GM12878 (cell line): ENCODE data around the gene DCBLD1. TPM values are rescaled to one million over a fixed set of nuclear protein-coding genes. Genes with fewer than 3 reads are reported as not detected.

ENCODE experiments used
- ATAC-seq: fragments of 200-7000 bp; cut with Tn5 transposase; 3 replicates; pipeline ENCODE4 v1.9.1; 2020; ENCODE audit warnings: mild to moderate bottlenecking, moderate library complexity
- BruUV-seq: library from RNA; stranded (reverse); fragments of 400-500 nt; replicated peaks from 2 replicates; lab custom pipeline; 2021; lab: Mats Ljungman, UMichigan
- CTCF ChIA-PET: fragments of 300-600 bp; sonication (Branson Sonifier 250); formaldehyde crosslinking; extraction: SDS; loops from one replicate; lab custom pipeline; 2021; ENCODE audit warnings: inconsistent platforms; lab: Yijun Ruan, JAX
- POLR2A ChIA-PET: fragments of 350-600 bp; formaldehyde crosslinking; extraction: SDS; loops from one replicate; lab custom pipeline; 2021; ENCODE audit warnings: inconsistent platforms; lab: Charles Lee
- RAD21 ChIA-PET: fragments of 300-600 bp; sonication (Branson Sonifier 250); formaldehyde crosslinking; loops from one replicate; lab custom pipeline; 2023; ENCODE audit warnings: antibody characterized with exemption; ENCODE audit not compliant: unreplicated experiment; lab: Charles Lee
- SMC1A ChIA-PET: fragments of 300-600 bp; sonication (Branson Sonifier 250); formaldehyde crosslinking; loops from one replicate; lab custom pipeline; 2023; ENCODE audit not compliant: unreplicated experiment, uncharacterized antibody; lab: Charles Lee
- DNase-seq: peaks from one replicate; pipeline ENCODE4 v3.0.0-alpha.2; 2011; ENCODE audit warnings: low read depth, low spot score
- FAIRE-seq: peaks from 3 replicates; lab custom pipeline; 2011; peaks lifted over from hg19 to GRCh38; lab: Jason Lieb, UNC
- H2AFZ ChIP-seq: 2 replicates; pipeline ENCODE4 v1.6.0; 2011; ENCODE audit warnings: low read depth, low read length, control low read depth; ENCODE audit not compliant: control insufficient read depth
- H3K27ac ChIP-seq: 2 replicates; pipeline ENCODE4 v1.5.1; 2011; ENCODE audit warnings: control low read depth; ENCODE audit not compliant: control insufficient read depth, insufficient read depth
- H3K27me3 ChIP-seq, 2 experiments: replicated peaks in 1 of 2; 2 replicates each; pipeline versions ENCODE4 v1.6.0 to v1.6.1; 2011; ENCODE audit warnings: low read length in 1 of 2; ENCODE audit not compliant: control insufficient read depth in 2 of 2, insufficient read depth in 2 of 2
- H3K36me3 ChIP-seq, 2 experiments: 2 replicates each; pipeline ENCODE4 v1.5.1; 2011; ENCODE audit warnings: low read length in 1 of 2; ENCODE audit not compliant: control insufficient read depth in 2 of 2, insufficient read depth in 2 of 2
- H3K4me1 ChIP-seq: 2 replicates; pipeline ENCODE4 v1.6.1; 2011; ENCODE audit warnings: mild to moderate bottlenecking, low read length, moderate library complexity, mixed read lengths; ENCODE audit not compliant: control insufficient read depth, insufficient read depth
- H3K4me2 ChIP-seq: 2 replicates; pipeline ENCODE4 v1.6.0; 2011; ENCODE audit warnings: control low read depth; ENCODE audit not compliant: control insufficient read depth, insufficient read depth
- H3K4me3 ChIP-seq: fragments of 200-600 bp; sonication (generic); 2 replicates; pipeline ENCODE4 v1.5.1; 2016
- H3K79me2 ChIP-seq: 2 replicates; pipeline ENCODE4 v1.6.0; 2011; ENCODE audit warnings: low read length; ENCODE audit not compliant: control insufficient read depth, insufficient read depth
- H3K9ac ChIP-seq: 2 replicates; pipeline ENCODE4 v1.8.0; 2011; ENCODE audit warnings: low read length, control low read depth, mixed read lengths; ENCODE audit not compliant: control insufficient read depth, insufficient read depth
- H3K9me3 ChIP-seq: replicated peaks from 3 replicates; pipeline ENCODE4 v1.5.1; 2011; ENCODE audit warnings: mild to moderate bottlenecking, low read length; ENCODE audit not compliant: control insufficient read depth, insufficient read depth
- H4K20me1 ChIP-seq: 2 replicates; pipeline ENCODE4 v1.6.0; 2011; ENCODE audit not compliant: control insufficient read depth, insufficient read depth
- CHD2 ChIP-seq: IDR thresholded peaks from 2 replicates; pipeline ENCODE4 v1.6.1; 2011; ENCODE audit warnings: low read depth, low read length, improper control_type of control experiment, borderline replicate concordance
- CHD4 ChIP-seq: fragments of 200-600 bp; sonication (generic); IDR thresholded peaks from 2 replicates; pipeline ENCODE4 v1.6.1; 2016; ENCODE audit warnings: mild to moderate bottlenecking
- FOXK2 ChIP-seq: fragments of 450-650 bp; IDR thresholded peaks from 2 replicates; pipeline ENCODE4 v1.6.1; 2017; ENCODE audit warnings: mild to moderate bottlenecking, moderate library complexity
- KAT2A ChIP-seq: conservative IDR thresholded peaks from 2 replicates; pipeline ENCODE4 v1.6.1; 2011; ENCODE audit warnings: low read depth, low read length; ENCODE audit not compliant: control insufficient read depth
- KLF5 ChIP-seq: fragments of 450-650 bp; IDR thresholded peaks from 2 replicates; pipeline ENCODE4 v1.6.1; 2014; ENCODE audit warnings: mild to moderate bottlenecking; ENCODE audit not compliant: partially characterized antibody
- NR2F1 ChIP-seq: fragments of 450-650 bp; conservative IDR thresholded peaks from 2 replicates; pipeline ENCODE4 v1.6.1; 2017; ENCODE audit warnings: mild to moderate bottlenecking
- SREBF2 ChIP-seq: IDR thresholded peaks from 2 replicates; pipeline ENCODE4 v1.6.1; 2012; ENCODE audit warnings: mild to moderate bottlenecking, low read length
- ZNF217 ChIP-seq: fragments of 450-650 bp; IDR thresholded peaks from 2 replicates; pipeline ENCODE4 v1.6.1; 2017; ENCODE audit warnings: antibody characterized with exemption, mild to moderate bottlenecking
- WGBS: methylation state at CpG from one replicate; pipeline ENCODE4 v1.1.6; 2016; ENCODE audit warnings: low lambda C conversion rate; ENCODE audit not compliant: insufficient replicate concordance, insufficient coverage; ENCODE audit errors: missing lambda C conversion rate; 5-methylcytosine and 5-hydroxymethylcytosine counted together
- in situ Hi-C: fragments of 300-500 bp; cut with MboI; formaldehyde crosslinking; loops from 9 replicates; pipeline ENCODE4 v1.14.3; 2018; ENCODE audit warnings: mixed read lengths
- intact Hi-C: fragments of 100-400 bp; cut with micrococcal nuclease; formaldehyde crosslinking; loops from one replicate; pipeline ENCODE4 v1.14.2; 2022; ENCODE audit not compliant: unreplicated experiment
- polyA plus RNA-seq, 11 experiments: library from polyadenylated mRNA; depleted of rRNA in 4 of 11; unstranded in 6 of 11; stranded (reverse) in 5 of 11; fragments of >200 nt; fragmentation: Nextera tagmentation in 4 of 11; fragmentation: Illumina TruSeq in 1 of 11; extraction: Ambion mirVana in 4 of 11; extraction: Trizol in 1 of 11; gene quantifications; 1 replicate in 1 of 11; 2 replicates in 10 of 11; pipeline versions ENCODE4 v1.2.1 to v1.2.3, GENCODE V29; 2011 to 2016; ENCODE audit warnings: inconsistent platforms in 2 of 11, missing spikeins in 2 of 11, low read depth in 1 of 11
- total RNA-seq, 4 experiments: library from RNA; depleted of rRNA in 3 of 4; stranded (reverse); fragments of >200 nt in 3 of 4; fragmentation: Illumina TruSeq in 1 of 4; extraction: Trizol in 1 of 4; gene quantifications; 2 replicates each; pipeline versions ENCODE4 v1.2.1 to v1.2.3, GENCODE V29; 2013 to 2021
- TF ChIP-seq, protein P1 (sequence below): fragments of 450-650 bp; formaldehyde crosslinking; IDR thresholded peaks from 2 replicates; pipeline ENCODE4 v1.4.0; 2022; ENCODE audit warnings: mild to moderate bottlenecking, moderate library complexity

The DCBLD1 gene
- total and polyA plus RNA-seq, 10 of the 15 experiments (the other 5 are each of a cell fraction or from before 2014, with no cell fraction given) = 0.92 to 9.2 (median 8.3) TPM

GRCh38 chr6:117506907-117507306, 24.4 kb downstream of the DCBLD1 start:
- Histone ChIP-seq H3K36me3 (no peaks in the 10 kb centered on the region; a peak in 2 of 4 replicates), H3K79me2 (no peaks in the 10 kb centered on the region), H3K4me3 (no peak overlapping the region), H3K9me3 (no peaks in the 10 kb centered on the region), H3K9ac (no peak overlapping the region), H3K4me1 (no peaks in the 10 kb centered on the region; the same call in 1 of the 2 replicates), H3K27me3 (no peaks in the 10 kb centered on the region), H2AFZ (no peak overlapping the region), H4K20me1 (no peaks in the 10 kb centered on the region), H3K27ac (no peak overlapping the region), H3K4me2 (no peak overlapping the region)
- ChIA-PET SMC1A (no interaction called here), POLR2A (no interaction called here), CTCF (interaction anchor here (1.2 kb wide), 1 partner anchor 27 kb away, joined by 4 read pairs; no protein-coding TSS in a partner anchor), RAD21 (no interaction called here)
- BruUV-seq = no TSS peak
- in situ Hi-C loops (no loop called here), intact Hi-C loops (no loop called here)
- 97% methylated on average over 2 of the region's 2 CpGs for WGBS
- ATAC-seq (no peak), DNase-seq (no peak), FAIRE-seq (no peak)
- TF ChIP-seq KLF5 (no peak), FOXK2 (no peak), CHD4 (no peak), KAT2A (no peak), SREBF2 (no peak), NR2F1 (no peak), CHD2 (no peak), ZNF217 (no peak)
- TF ChIP-seq, protein P1, sequence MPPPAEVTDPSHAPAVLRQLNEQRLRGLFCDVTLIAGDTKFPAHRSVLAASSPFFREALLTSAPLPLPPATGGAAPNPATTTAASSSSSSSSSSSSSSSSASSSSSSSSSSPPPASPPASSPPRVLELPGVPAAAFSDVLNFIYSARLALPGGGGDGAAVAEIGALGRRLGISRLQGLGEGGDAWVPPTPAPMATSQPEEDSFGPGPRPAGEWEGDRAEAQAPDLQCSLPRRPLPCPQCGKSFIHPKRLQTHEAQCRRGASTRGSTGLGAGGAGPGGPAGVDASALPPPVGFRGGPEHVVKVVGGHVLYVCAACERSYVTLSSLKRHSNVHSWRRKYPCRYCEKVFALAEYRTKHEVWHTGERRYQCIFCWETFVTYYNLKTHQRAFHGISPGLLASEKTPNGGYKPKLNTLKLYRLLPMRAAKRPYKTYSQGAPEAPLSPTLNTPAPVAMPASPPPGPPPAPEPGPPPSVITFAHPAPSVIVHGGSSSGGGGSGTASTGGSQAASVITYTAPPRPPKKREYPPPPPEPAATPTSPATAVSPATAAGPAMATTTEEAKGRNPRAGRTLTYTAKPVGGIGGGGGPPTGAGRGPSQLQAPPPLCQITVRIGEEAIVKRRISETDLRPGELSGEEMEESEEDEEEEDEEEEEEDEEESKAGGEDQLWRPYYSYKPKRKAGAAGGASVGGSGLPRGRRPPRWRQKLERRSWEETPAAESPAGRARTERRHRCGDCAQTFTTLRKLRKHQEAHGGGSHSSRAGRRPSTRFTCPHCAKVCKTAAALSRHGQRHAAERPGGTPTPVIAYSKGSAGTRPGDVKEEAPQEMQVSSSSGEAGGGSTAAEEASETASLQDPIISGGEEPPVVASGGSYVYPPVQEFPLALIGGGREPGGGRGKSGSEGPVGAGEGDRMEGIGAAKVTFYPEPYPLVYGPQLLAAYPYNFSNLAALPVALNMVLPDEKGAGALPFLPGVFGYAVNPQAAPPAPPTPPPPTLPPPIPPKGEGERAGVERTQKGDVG = no peak
